IMR-90 (cell line): ENCODE data around the gene SLIT1. TPM values are rescaled to one million over a fixed set of nuclear protein-coding genes. Genes with fewer than 3 reads are reported as not detected.

Source experiments
- ATAC-seq: fragments of 200-7000 bp; cut with Tn5 transposase; 2 replicates; pipeline ENCODE4 v1.9.1; 2020; ENCODE audit warnings: low read depth, mild to moderate bottlenecking, moderate library complexity
- BruUV-seq: library from RNA; stranded (reverse); fragments of 400-500 nt; replicated peaks from 2 replicates; lab custom pipeline; 2021; lab: Mats Ljungman, UMichigan
- CTCF ChIA-PET: fragments of 300-600 bp; formaldehyde crosslinking; extraction: SDS; loops from one replicate; lab custom pipeline; 2021; ENCODE audit warnings: antibody characterized with exemption; lab: Yijun Ruan, JAX
- POLR2A ChIA-PET: fragments of 300-600 bp; sonication (Branson Sonifier 250); formaldehyde crosslinking; loops from one replicate; lab custom pipeline; 2022; ENCODE audit warnings: antibody characterized with exemption; ENCODE audit not compliant: unreplicated experiment; lab: Charles Lee
- DNase-seq: peaks from one replicate; pipeline ENCODE4 v3.0.0; 2013
- H2AFZ ChIP-seq: replicated peaks from 2 replicates; pipeline ENCODE3; 2013; ENCODE audit warnings: low read length, mild to moderate bottlenecking; ENCODE audit not compliant: poor library complexity
- H2AK5ac ChIP-seq: 2 replicates; pipeline ENCODE4 v1.6.1; 2013; ENCODE audit warnings: low read depth, low read length, inconsistent platforms
- H2AK9ac ChIP-seq: replicated peaks from 2 replicates; pipeline ENCODE3; 2013; ENCODE audit warnings: mild to moderate bottlenecking, low read depth, low read length, moderate library complexity; ENCODE audit not compliant: poor library complexity
- H2BK120ac ChIP-seq: 2 replicates; pipeline ENCODE4 v1.6.1; 2013; ENCODE audit warnings: low read depth, low read length, inconsistent platforms
- H2BK15ac ChIP-seq: 3 replicates; pipeline ENCODE4 v1.6.1; 2013; ENCODE audit warnings: low read depth, low read length, inconsistent platforms
- H2BK20ac ChIP-seq: 2 replicates; pipeline ENCODE4 v1.6.1; 2013; ENCODE audit warnings: low read depth, mild to moderate bottlenecking, inconsistent platforms, low read length, moderate library complexity
- H2BK5ac ChIP-seq: 2 replicates; pipeline ENCODE4 v1.6.1; 2013; ENCODE audit warnings: mild to moderate bottlenecking, low read depth, low read length, inconsistent platforms; ENCODE audit not compliant: poor library complexity, severe bottlenecking
- H3K14ac ChIP-seq: replicated peaks from 2 replicates; pipeline ENCODE4 v1.6.1; 2013; ENCODE audit warnings: low read depth, low read length, inconsistent platforms
- H3K18ac ChIP-seq: 2 replicates; pipeline ENCODE4 v1.6.1; 2013; ENCODE audit warnings: low read depth, low read length, control low read depth
- H3K23ac ChIP-seq: 2 replicates; pipeline ENCODE4 v1.6.1; 2013; ENCODE audit warnings: low read depth, low read length, inconsistent platforms
- H3K27ac ChIP-seq: 2 replicates; pipeline ENCODE4 v1.5.1; 2013; ENCODE audit warnings: mild to moderate bottlenecking, control low read depth, low read length; ENCODE audit not compliant: insufficient read depth
- H3K27me3 ChIP-seq: 2 replicates; pipeline ENCODE4 v1.6.1; 2013; ENCODE audit warnings: low read length; ENCODE audit not compliant: control insufficient read depth, insufficient read depth
- H3K36me3 ChIP-seq: 2 replicates; pipeline ENCODE4 v1.6.1; 2013; ENCODE audit warnings: low read length, mixed read lengths; ENCODE audit not compliant: control insufficient read depth, insufficient read depth
- H3K4ac ChIP-seq: 2 replicates; pipeline ENCODE4 v1.6.1; 2013; ENCODE audit warnings: low read depth, low read length, inconsistent platforms
- H3K4me1 ChIP-seq: 2 replicates; pipeline ENCODE4 v1.6.1; 2013; ENCODE audit warnings: low read length, mixed read lengths; ENCODE audit not compliant: control insufficient read depth, insufficient read depth
- H3K4me2 ChIP-seq: 2 replicates; pipeline ENCODE4 v1.6.1; 2013; ENCODE audit warnings: low read depth, mild to moderate bottlenecking, control low read depth, low read length, moderate library complexity
- H3K4me3 ChIP-seq: 2 replicates; pipeline ENCODE4 v1.5.1; 2013; ENCODE audit warnings: low read depth, mild to moderate bottlenecking, control low read depth, low read length, moderate library complexity; ENCODE audit not compliant: insufficient read depth
- H3K56ac ChIP-seq: 2 replicates; pipeline ENCODE4 v1.6.1; 2013; ENCODE audit warnings: low read length, inconsistent platforms; ENCODE audit not compliant: insufficient read depth; ENCODE audit errors: extremely low read depth
- H3K79me1 ChIP-seq, 2 experiments: 2 replicates each; pipeline ENCODE4 v1.6.1; 2013; ENCODE audit warnings: low read length in 2 of 2, inconsistent platforms in 1 of 2, low read depth in 1 of 2
- H3K9ac ChIP-seq: 2 replicates; pipeline ENCODE4 v1.6.1; 2013; ENCODE audit warnings: low read depth, low read length, control low read depth
- H3K9me1 ChIP-seq: 2 replicates; pipeline ENCODE4 v1.6.1; 2013; ENCODE audit warnings: low read length, inconsistent platforms; ENCODE audit not compliant: insufficient read depth
- H3K9me3 ChIP-seq: 2 replicates; pipeline ENCODE4 v1.6.1; 2013; ENCODE audit warnings: low read length; ENCODE audit not compliant: control insufficient read depth, insufficient read depth
- H4K20me1 ChIP-seq: 2 replicates; pipeline ENCODE4 v1.6.1; 2013; ENCODE audit warnings: low read length, inconsistent platforms; ENCODE audit not compliant: insufficient read depth
- H4K5ac ChIP-seq: 2 replicates; pipeline ENCODE4 v1.6.1; 2013; ENCODE audit warnings: mild to moderate bottlenecking, low read depth, low read length, control low read depth
- H4K8ac ChIP-seq, 2 experiments: 2 replicates each; pipeline ENCODE4 v1.6.1; 2013; ENCODE audit warnings: low read depth in 2 of 2, low read length in 2 of 2, control low read depth in 1 of 2, inconsistent platforms in 1 of 2
- H4K91ac ChIP-seq: 2 replicates; pipeline ENCODE4 v1.6.1; 2013; ENCODE audit warnings: low read depth, low read length, inconsistent platforms; ENCODE audit not compliant: insufficient read depth
- BHLHE40 ChIP-seq: fragments of 150-350 bp; IDR thresholded peaks from 2 replicates; pipeline ENCODE4 v1.6.1; 2016; ENCODE audit warnings: mild to moderate bottlenecking, low read depth, low read length
- CEBPB ChIP-seq: IDR thresholded peaks from 2 replicates; pipeline ENCODE4 v1.6.1; 2012; ENCODE audit warnings: low read depth, low read length, improper control_type of control experiment
- CHD1 ChIP-seq: IDR thresholded peaks from 2 replicates; pipeline ENCODE4 v1.6.1; 2012; ENCODE audit warnings: low read depth, low read length, improper control_type of control experiment
- CTCF ChIP-seq: conservative IDR thresholded peaks from 2 replicates; pipeline ENCODE4 v1.5.1; 2012; ENCODE audit warnings: mild to moderate bottlenecking, low read depth, low read length, improper control_type of control experiment
- ELK1 ChIP-seq: fragments of 150-350 bp; IDR thresholded peaks from 2 replicates; pipeline ENCODE4 v1.6.1; 2016; ENCODE audit warnings: low read depth, mild to moderate bottlenecking, low read length, moderate library complexity, borderline replicate concordance
- FOS ChIP-seq: fragments of 150-350 bp; IDR thresholded peaks from 2 replicates; pipeline ENCODE4 v1.6.1; 2016; ENCODE audit warnings: low read depth, low read length
- MAFK ChIP-seq: IDR thresholded peaks from 2 replicates; pipeline ENCODE4 v1.6.1; 2012; ENCODE audit warnings: low read depth, low read length, improper control_type of control experiment
- MAZ ChIP-seq: IDR thresholded peaks from 2 replicates; pipeline ENCODE4 v1.6.1; 2012; ENCODE audit warnings: low read depth, mild to moderate bottlenecking, low read length, improper control_type of control experiment, moderate library complexity, borderline replicate concordance
- MXI1 ChIP-seq: IDR thresholded peaks from 2 replicates; pipeline ENCODE4 v1.6.1; 2012; ENCODE audit warnings: low read depth, mild to moderate bottlenecking, low read length, moderate library complexity, borderline replicate concordance
- NFE2L2 ChIP-seq: fragments of 150-350 bp; IDR thresholded peaks from 2 replicates; pipeline ENCODE4 v1.6.1; 2016; ENCODE audit warnings: low read depth, mild to moderate bottlenecking, low read length
- POLR2A ChIP-seq: IDR thresholded peaks from 2 replicates; pipeline ENCODE4 v1.6.1; 2012; ENCODE audit warnings: mild to moderate bottlenecking, low read depth, low read length
- RAD21 ChIP-seq: IDR thresholded peaks from 2 replicates; pipeline ENCODE4 v1.6.1; 2012; ENCODE audit warnings: low read length, improper control_type of control experiment
- RCOR1 ChIP-seq: IDR thresholded peaks from 2 replicates; pipeline ENCODE4 v1.6.1; 2012; ENCODE audit warnings: mild to moderate bottlenecking, low read length, improper control_type of control experiment; ENCODE audit not compliant: insufficient replicate concordance
- RFX5 ChIP-seq: IDR thresholded peaks from 2 replicates; pipeline ENCODE4 v1.8.0; 2012; ENCODE audit warnings: low read depth, mild to moderate bottlenecking, low read length, moderate library complexity
- SMC3 ChIP-seq: fragments of 150-350 bp; IDR thresholded peaks from 2 replicates; pipeline ENCODE4 v1.6.1; 2016; ENCODE audit warnings: low read depth, mild to moderate bottlenecking, antibody characterized with exemption, low read length, moderate library complexity
- USF2 ChIP-seq: fragments of 150-350 bp; IDR thresholded peaks from 2 replicates; pipeline ENCODE4 v1.6.1; 2017; ENCODE audit warnings: mild to moderate bottlenecking, antibody characterized with exemption, low read length, low read depth
- WGBS, 2 experiments: methylation state at CpG; one replicate each; pipeline versions ENCODE4 v1.1.5 to v1.1.7; 2013; ENCODE audit warnings: missing lambda C conversion rate in 2 of 2; ENCODE audit not compliant: insufficient read length in 1 of 2; ENCODE audit errors: extremely low coverage in 2 of 2; 5-methylcytosine and 5-hydroxymethylcytosine counted together
- dilution Hi-C: fragments of 300-500 bp; cut with HindIII; formaldehyde crosslinking; loops from one replicate; pipeline ENCODE4 v1.14.3; 2018; ENCODE audit warnings: low sequenced_read_pairs; ENCODE audit not compliant: unreplicated experiment
- in situ Hi-C: fragments of 300-500 bp; cut with MboI; formaldehyde crosslinking; loops from 3 replicates; pipeline ENCODE4 v1.14.3; 2019; ENCODE audit warnings: low sequenced_read_pairs, inconsistent platforms, mixed read lengths
- intact Hi-C: fragments of 100-400 bp; cut with micrococcal nuclease; formaldehyde crosslinking; loops from 2 replicates; pipeline ENCODE4 v1.10.0; 2022
- polyA plus RNA-seq, 3 experiments: library from polyadenylated mRNA; depleted of rRNA; stranded (reverse); fragments of >200 nt; gene quantifications; 2 replicates each; pipeline ENCODE4 v1.2.3, GENCODE V29; 2012; ENCODE audit warnings: low replicate concordance in 1 of 3
- total RNA-seq: library from RNA; depleted of rRNA; stranded (reverse); fragments of >200 nt; gene quantifications from 2 replicates; pipeline ENCODE4 v1.2.3, GENCODE V29; 2012

The SLIT1 gene
- total and polyA plus RNA-seq, 2 of the 4 experiments (the other 2 are of a cell fraction): under 0.01 TPM

- Histone ChIP-seq H3K4me3 (no peak overlapping the region), H3K4ac (no peak overlapping the region), H4K91ac (no peak overlapping the region), H4K8ac (no peak overlapping the region), H2AK9ac (no peak overlapping the region), H3K9me3 (peaks cover 6% of the 10 kb centered on the region; the same call in 1 of the 2 replicates), H3K23ac (no peak overlapping the region), H3K14ac (no peak overlapping the region), H3K18ac (no peak overlapping the region), H2BK15ac (no peak overlapping the region), H3K79me1 (no peaks in the 10 kb centered on the region), H2AFZ (peak overlapping the region; percentile 34), H3K4me2 (no peak overlapping the region), H3K27me3 (peaks cover 34% of the 10 kb centered on the region), H3K56ac (no peak overlapping the region), H2AK5ac (no peak overlapping the region), H2BK120ac (no peak overlapping the region), H3K27ac (no peak overlapping the region), H4K20me1 (no peaks in the 10 kb centered on the region), H3K36me3 (no peaks in the 10 kb centered on the region), H2BK5ac (no peak overlapping the region), H3K9ac (no peak overlapping the region), H2BK20ac (no peak overlapping the region), H4K5ac (no peak overlapping the region), H3K9me1 (no peaks in the 10 kb centered on the region), H3K4me1 (no peaks in the 10 kb centered on the region; the same call in 1 of the 2 replicates)
- in situ Hi-C loops (no loop called here), intact Hi-C loops (loop anchor here (10.0 kb wide), 2 partner anchors 386 to 656 kb away; no protein-coding TSS in a partner anchor), dilution Hi-C loops (no loop called here)
- no TSS peak for BruUV-seq
- WGBS, 2 experiments: 45% methylated on average over 1 of the region's 6 CpGs; no CpG with 5 or more reads in 1 of the 2 experiments
- DNase-seq (no peak), ATAC-seq (no peak)
- ChIA-PET POLR2A (no interaction called here), CTCF (interaction anchor here (0.8 kb wide), 1 partner anchor 208 kb away, joined by 3 read pairs; no protein-coding TSS in a partner anchor)
- TF ChIP-seq CTCF (no peak), MXI1 (no peak), RCOR1 (no peak), CEBPB (no peak), ELK1 (no peak), RAD21 (no peak), MAZ (no peak), FOS (no peak), MAFK (no peak), POLR2A (no peak), CHD1 (no peak), NFE2L2 (no peak), BHLHE40 (no peak), RFX5 (no peak), SMC3 (no peak), USF2 (no peak)
Observed at GRCh38 chr10:97030894-97031293, 154.9 kb downstream of the SLIT1 start.
